HepG2 (cell line): ENCODE data around the gene SOST. TPM values are rescaled to one million over a fixed set of nuclear protein-coding genes. Genes with fewer than 3 reads are reported as not detected.

Source experiments
- ATAC-seq: fragments of 200-7000 bp; cut with Tn5 transposase; 3 replicates; pipeline ENCODE4 v1.9.1; 2020; ENCODE audit warnings: mild to moderate bottlenecking, moderate library complexity
- BruUV-seq: library from RNA; stranded (reverse); fragments of 400-500 nt; replicated peaks from 2 replicates; lab custom pipeline; 2021; lab: Mats Ljungman, UMichigan
- CTCF ChIA-PET: fragments of 300-600 bp; formaldehyde crosslinking; extraction: SDS; loops from one replicate; lab custom pipeline; 2021; ENCODE audit warnings: low total read pairs, inconsistent platforms, low intra/inter-chr PET ratio; lab: Yijun Ruan, JAX
- POLR2A ChIA-PET: fragments of 350-600 bp; sonication (Branson Sonifier 250); formaldehyde crosslinking; loops from one replicate; lab custom pipeline; 2020; ENCODE audit warnings: antibody characterized with exemption, inconsistent platforms; lab: Yijun Ruan, JAX
- DNase-seq: peaks from one replicate; pipeline ENCODE4 v3.0.0-alpha.2; 2015; ENCODE audit warnings: low spot score
- FAIRE-seq: peaks from 3 replicates; lab custom pipeline; 2011; peaks lifted over from hg19 to GRCh38; lab: Jason Lieb, UNC
- H2AFZ ChIP-seq: one replicate; pipeline ENCODE4 v1.6.1; 2011; ENCODE audit warnings: low read length, inconsistent platforms
- H3K27ac ChIP-seq: fragments of 300-600 bp; 3 replicates; pipeline ENCODE4 v1.8.0; 2011; ENCODE audit warnings: mixed run types, mild to moderate bottlenecking, mixed read lengths, low read length, inconsistent platforms; ENCODE audit not compliant: insufficient read depth; ENCODE audit errors: extremely low read length
- H3K27me3 ChIP-seq, 2 experiments: fragments of 200-600 bp in 1 of 2; 2 replicates in 1 of 2; 3 replicates in 1 of 2; pipeline versions ENCODE4 v1.6.0 to v1.8.0; 2011; ENCODE audit warnings: low read length in 2 of 2, mild to moderate bottlenecking in 2 of 2, moderate library complexity in 2 of 2, inconsistent platforms in 1 of 2; ENCODE audit not compliant: insufficient read depth in 2 of 2, control insufficient read depth in 1 of 2
- H3K36me3 ChIP-seq, 2 experiments: fragments of 200-600 bp in 1 of 2; replicated peaks in 1 of 2; 2 replicates in 1 of 2; 3 replicates in 1 of 2; pipeline versions ENCODE4 v1.5.1 to v1.8.0; 2011; ENCODE audit warnings: low read length in 2 of 2, inconsistent platforms in 1 of 2; ENCODE audit not compliant: insufficient read depth in 2 of 2, control insufficient read depth in 1 of 2
- H3K4me1 ChIP-seq: 2 replicates; pipeline ENCODE4 v1.5.1; 2012; ENCODE audit warnings: low read length, inconsistent platforms; ENCODE audit not compliant: insufficient read depth
- H3K4me2 ChIP-seq: 2 replicates; pipeline ENCODE4 v1.6.0; 2011; ENCODE audit warnings: low read depth, low read length, inconsistent platforms
- H3K4me3 ChIP-seq, 3 experiments: fragments of 200-600 bp in 1 of 3; sonication (generic), shearing (Covaris generic) in 1 of 3; replicated peaks in 1 of 3; 2 replicates each; pipeline ENCODE4 v1.5.1; 2011 to 2016; ENCODE audit warnings: low read length in 3 of 3, inconsistent platforms in 2 of 3, low read depth in 2 of 3, mild to moderate bottlenecking in 2 of 3, control low read depth in 1 of 3, mixed read lengths in 1 of 3; ENCODE audit not compliant: insufficient read depth in 1 of 3
- H3K79me2 ChIP-seq: one replicate; pipeline ENCODE4 v1.6.1; 2011; ENCODE audit warnings: low read length, inconsistent platforms; ENCODE audit not compliant: insufficient read depth
- H3K9ac ChIP-seq: 2 replicates; pipeline ENCODE4 v1.6.0; 2011; ENCODE audit warnings: mild to moderate bottlenecking, low read depth, low read length, inconsistent platforms; ENCODE audit not compliant: insufficient read depth
- H3K9me3 ChIP-seq: 2 replicates; pipeline ENCODE4 v1.5.1; 2012; ENCODE audit warnings: mild to moderate bottlenecking, low read length
- H4K20me1 ChIP-seq: 2 replicates; pipeline ENCODE4 v1.6.0; 2011; ENCODE audit warnings: inconsistent platforms, mild to moderate bottlenecking, low read length, moderate library complexity; ENCODE audit not compliant: insufficient read depth
- JARID2 ChIP-seq: sonication (generic); formaldehyde crosslinking; IDR thresholded peaks from 2 replicates; pipeline ENCODE4 v1.8.1; 2023; ENCODE audit warnings: missing genetic modification reagents, inconsistent platforms; ENCODE audit not compliant: insufficient replicate concordance
- RXRA ChIP-seq: sonication (generic); formaldehyde crosslinking; IDR thresholded peaks from 2 replicates; pipeline ENCODE4 v1.5.1; 2020; ENCODE audit warnings: missing genetic modification reagents
- STAG1 ChIP-seq: sonication (generic); formaldehyde crosslinking; IDR thresholded peaks from 2 replicates; pipeline ENCODE4 v1.4.0; 2020; ENCODE audit warnings: missing genetic modification reagents
- U2AF2 ChIP-seq: fragments of 200-400 bp; formaldehyde crosslinking; IDR thresholded peaks from 2 replicates; pipeline ENCODE4 v1.6.1; 2017; ENCODE audit warnings: low read depth, mild to moderate bottlenecking, low read length
- XRCC5 ChIP-seq: fragments of 200-400 bp; formaldehyde crosslinking; optimal IDR thresholded peaks from 2 replicates; pipeline ENCODE3; 2017; ENCODE audit warnings: mild to moderate bottlenecking, low read length
- ZNF205 ChIP-seq: IDR thresholded peaks from 2 replicates; pipeline ENCODE4 v1.6.1; 2018; ENCODE audit warnings: missing biosample characterization, missing genetic modification reagents
- ZNF235 ChIP-seq: sonication (generic); formaldehyde crosslinking; IDR thresholded peaks from 2 replicates; pipeline ENCODE4 v1.8.1; 2023; ENCODE audit warnings: mild to moderate bottlenecking, missing genetic modification reagents, borderline replicate concordance
- ZNF546 ChIP-seq: sonication (generic); formaldehyde crosslinking; conservative IDR thresholded peaks from 2 replicates; pipeline ENCODE4 v1.8.1; 2023; ENCODE audit warnings: mild to moderate bottlenecking, missing genetic modification reagents
- WGBS: methylation state at CpG from one replicate; pipeline ENCODE4 v1.1.6; 2017; ENCODE audit warnings: low lambda C conversion rate; 5-methylcytosine and 5-hydroxymethylcytosine counted together
- in situ Hi-C: cut with HindIII; loops from 2 replicates; pipeline ENCODE4 v1.10.0; 2017; ENCODE audit warnings: low pct_unique_long_range_greater_than_20kb; ENCODE audit not compliant: extremely low pct_ligation_motif_present
- intact Hi-C: fragments of 100-400 bp; cut with micrococcal nuclease; formaldehyde crosslinking; loops from one replicate; pipeline ENCODE4 v1.10.0; 2022; ENCODE audit not compliant: unreplicated experiment
- polyA plus RNA-seq, 8 experiments: library from polyadenylated mRNA; depleted of rRNA in 3 of 8; stranded (reverse) in 7 of 8; unstranded in 1 of 8; fragments of >200 nt; fragmentation: Illumina TruSeq in 4 of 8; extraction: Trizol in 4 of 8; gene quantifications; 2 replicates each; pipeline versions ENCODE4 v1.2.1 to v1.2.3, GENCODE V29; 2011 to 2016; ENCODE audit warnings: low read depth in 4 of 8, missing spikeins in 1 of 8, mixed read lengths in 1 of 8; ENCODE audit not compliant: insufficient read depth in 1 of 8
- total RNA-seq, 5 experiments: library from RNA; depleted of rRNA; stranded (reverse); fragments of >200 nt; fragmentation: Illumina TruSeq; extraction: Trizol; gene quantifications; 2 replicates each; pipeline ENCODE4 v1.2.3, GENCODE V29; 2016; ENCODE audit warnings: low read depth in 1 of 5

The SOST gene
- total and polyA plus RNA-seq, 2 of the 13 experiments (the other 11 are each of a cell fraction or from before 2014, with no cell fraction given): not detected

GRCh38 chr17:43760254-43760852 is 1.8 kb upstream of the SOST start (continued):
- TF ChIP-seq ZNF205 (peak; percentile 82; the same call in 1 of the 2 replicates), U2AF2 (no peak)

GRCh38 chr17:43759836-43760235 is 1.2 kb upstream of the SOST start:
- FAIRE-seq (no peak), ATAC-seq (no peak)
- BruUV-seq: no TSS peak
- Histone ChIP-seq H3K4me2 (no peak overlapping the region), H3K4me1 (peaks cover 2% of the 10 kb centered on the region), H3K4me3 (no peak overlapping the region), H3K36me3 (no peaks in the 10 kb centered on the region)
- WGBS: 34% methylated on average over 7 of the region's 7 CpGs
- in situ Hi-C loops: loop anchor here (5.0 to 10.0 kb wide), 3 partner anchors 68 to 245 kb away; no protein-coding TSS in a partner anchor
- TF ChIP-seq ZNF235 (CRISPR knock-in tag) (0 out of 2 replicates have a peak, but pooled peaks have one; percentile 33), JARID2 (no peak), ZNF546 (0 out of 2 replicates have a peak, but pooled peaks have one; percentile 68)
- TF ChIP-seq, all 625 proteins: peak for 2
- H3K27me3 ChIP-seq: peaks cover 9 to 45% of the 10 kb centered on the region in 2 experiments; a peak in 4 of 5 replicates
- DNase-seq: no peak
- ChIA-PET POLR2A (no interaction called here), CTCF (interaction anchor here (0.7 to 6.1 kb wide), 9 partner anchors 40 to 239 kb away, joined by 3 to 373 read pairs (median 4); no protein-coding TSS in a partner anchor)
- H4K20me1 ChIP-seq: no peaks in the 10 kb centered on the region
- intact Hi-C loops: loop anchor here (1.0 to 10.0 kb wide), 4 partner anchors 39 to 235 kb away; no protein-coding TSS in a partner anchor
- H3K79me2 ChIP-seq: no peaks in the 10 kb centered on the region
- no peak overlapping the region for H2AFZ ChIP-seq
- no peak overlapping the region for H3K27ac ChIP-seq
- H3K9me3 ChIP-seq: no peaks in the 10 kb centered on the region
- no peak overlapping the region for H3K9ac ChIP-seq

GRCh38 chr17:43758086-43758485 is 505 bp downstream of the SOST start:
- H3K36me3 ChIP-seq: no peaks in the 10 kb centered on the region
- intact Hi-C loops: no loop called here
- H3K4me3 ChIP-seq: no peak overlapping the region
- H3K9me3 ChIP-seq: no peaks in the 10 kb centered on the region
- no peak overlapping the region for H3K4me2 ChIP-seq
- POLR2A ChIA-PET: no interaction called here
- FAIRE-seq (no peak), ATAC-seq (no peak), DNase-seq (no peak)
- peaks cover 12% of the 10 kb centered on the region for H3K4me1 ChIP-seq
- CTCF ChIA-PET: interaction anchor here (6.1 kb wide), 1 partner anchor 63 kb away, joined by 373 read pairs; no protein-coding TSS in a partner anchor
- no peak overlapping the region for H2AFZ ChIP-seq
- BruUV-seq: no TSS peak
- no peaks in the 10 kb centered on the region for H4K20me1 ChIP-seq
- WGBS: 13% methylated on average over 6 of the region's 6 CpGs
- peaks cover 9 to 54% of the 10 kb centered on the region in 2 experiments; a peak in 4 of 5 replicates for H3K27me3 ChIP-seq
- in situ Hi-C loops: loop anchor here (5.0 kb wide), 1 partner anchor 181 kb away; no protein-coding TSS in a partner anchor
- no peak overlapping the region for H3K27ac ChIP-seq
- TF ChIP-seq STAG1 (CRISPR knock-in tag): no peak
- TF ChIP-seq XRCC5: no peak
- no peak for TF ChIP-seq RXRA (CRISPR knock-in tag)
- TF ChIP-seq, all 625 proteins: peak for 0
- H3K79me2 ChIP-seq: no peaks in the 10 kb centered on the region
- no peak overlapping the region for H3K9ac ChIP-seq
